ENCODE measurements around the gene WDR93.
"Not testable (repeated sequence)": the region's sequence is repeated elsewhere in the genome, so short reads cannot be mapped to it uniquely, and the experiment has no call there.

The WDR93 gene

DNA sequence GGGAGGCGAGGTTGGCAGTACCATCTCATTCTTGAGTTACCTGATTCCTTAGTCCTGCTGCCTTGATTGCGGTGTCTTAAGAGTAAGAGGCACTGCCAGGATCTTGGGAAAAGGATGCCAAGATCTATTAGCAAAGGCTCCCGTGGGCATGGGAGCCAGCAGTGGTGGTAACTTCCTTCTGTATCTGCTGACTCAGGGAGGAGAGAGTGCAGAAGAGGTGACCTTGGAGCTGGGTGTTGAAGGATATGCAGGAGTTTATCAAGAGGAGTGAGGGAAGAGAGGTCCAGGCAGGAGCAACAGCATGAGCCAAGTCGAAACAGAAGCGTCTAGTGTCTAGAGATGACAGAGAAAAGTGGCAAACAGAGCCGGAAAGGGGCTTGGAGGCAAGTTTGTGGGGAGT, 90.0 kb downstream of the WDR93 start:
- Histone ChIP-seq H3K4me3 (ENCODE audit: low read depth in 1 of 2, low read length in 1 of 2) (no peak overlapping the region), H3K4me1 (ENCODE audit: control insufficient read depth in 1 of 2, insufficient read depth in 1 of 2, low read depth in 1 of 2, low read length in 1 of 2) (peaks cover 29 to 31% of the 10 kb centered on the region in 2 experiments), H3K36me3 (peaks cover 20% of the 10 kb centered on the region), H3K27ac (peak overlapping the region; percentile 62), H3K9me3 (no peaks in the 10 kb centered on the region), H3K27me3 (peaks cover 22% of the 10 kb centered on the region)
- TF ChIP-seq CTCF (IDR thresholded peaks at IDR 0.05): no peak

GRCh38 chr15:89781055-89781454, 90.4 kb downstream of the WDR93 start:
- H3K4me3 ChIP-seq (ENCODE audit: low read depth in 1 of 2, low read length in 1 of 2): no peak overlapping the region
- H3K27me3 ChIP-seq: peaks cover 18% of the 10 kb centered on the region
- peak overlapping the region; percentile 62 for H3K27ac ChIP-seq

DNA sequence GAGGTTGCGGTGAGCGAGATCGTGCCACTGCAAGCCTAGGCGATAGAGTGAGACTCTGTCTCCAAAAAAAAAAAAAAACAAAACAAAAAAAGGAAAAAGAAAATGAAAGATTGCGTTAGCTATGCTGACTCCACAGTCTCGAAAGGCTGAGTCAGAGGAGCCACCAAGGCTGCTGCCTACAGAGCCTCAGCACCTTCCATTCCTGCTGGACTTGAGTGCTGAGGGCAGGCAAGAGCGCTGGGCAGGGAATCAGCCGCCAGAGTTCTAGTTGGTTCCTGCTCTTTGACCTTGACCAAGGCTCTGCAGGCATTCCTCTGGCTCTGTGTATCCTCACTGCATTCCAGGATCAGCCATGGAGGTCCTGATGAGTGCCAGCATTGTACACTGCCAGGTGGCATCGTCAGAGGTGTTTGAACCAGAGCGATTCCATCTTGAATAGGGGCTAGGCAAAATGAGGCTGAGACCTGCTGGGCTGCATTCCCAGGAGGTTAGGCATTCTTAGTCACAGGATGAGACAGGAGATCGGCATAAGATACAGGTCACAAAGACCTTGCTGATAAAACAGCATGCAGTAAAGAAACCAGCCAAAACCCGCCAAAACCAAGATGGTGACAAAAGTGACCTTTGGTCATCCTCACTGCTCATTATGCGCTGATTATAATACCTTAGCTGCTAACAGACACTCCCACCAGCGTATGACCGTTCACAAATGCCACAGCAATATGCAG, 91.4 kb downstream of the WDR93 start:
- no peak overlapping the region for H3K27ac ChIP-seq

More at GRCh38 chr15:89781055-89781454, 90.4 kb downstream of the WDR93 start:
- TF ChIP-seq CTCF (IDR thresholded peaks at IDR 0.05): no peak
- Histone ChIP-seq H3K4me1 (ENCODE audit: control insufficient read depth in 1 of 2, insufficient read depth in 1 of 2, low read depth in 1 of 2, low read length in 1 of 2) (peaks cover 27% of the 10 kb centered on the region in 2 experiments), H3K9me3 (no peaks in the 10 kb centered on the region), H3K36me3 (peaks cover 25% of the 10 kb centered on the region)

GRCh38 chr15:89782619-89782950, 92.0 kb downstream of the WDR93 start:
- Histone ChIP-seq H3K4me1 (ENCODE audit: control insufficient read depth in 1 of 2, insufficient read depth in 1 of 2, low read depth in 1 of 2, low read length in 1 of 2) (peaks cover 14 to 17% of the 10 kb centered on the region in 2 experiments), H3K36me3 (peaks cover 40% of the 10 kb centered on the region)
- not testable (repeated sequence) for H3K9me3 ChIP-seq; H3K27ac ChIP-seq; H3K27me3 ChIP-seq; H3K4me3 ChIP-seq (ENCODE audit: low read depth in 1 of 2, low read length in 1 of 2)

More for the DNA sequence above, 91.4 kb downstream of the WDR93 start:
- Histone ChIP-seq H3K36me3 (peaks cover 35% of the 10 kb centered on the region), H3K27me3 (peaks cover 10% of the 10 kb centered on the region), H3K4me1 (ENCODE audit: control insufficient read depth in 1 of 2, insufficient read depth in 1 of 2, low read depth in 1 of 2, low read length in 1 of 2) (peaks cover 17 to 19% of the 10 kb centered on the region in 2 experiments), H3K9me3 (no peaks in the 10 kb centered on the region), H3K4me3 (ENCODE audit: low read depth in 1 of 2, low read length in 1 of 2) (no peak overlapping the region)
- no peak for TF ChIP-seq CTCF (IDR thresholded peaks at IDR 0.05)

DNA sequence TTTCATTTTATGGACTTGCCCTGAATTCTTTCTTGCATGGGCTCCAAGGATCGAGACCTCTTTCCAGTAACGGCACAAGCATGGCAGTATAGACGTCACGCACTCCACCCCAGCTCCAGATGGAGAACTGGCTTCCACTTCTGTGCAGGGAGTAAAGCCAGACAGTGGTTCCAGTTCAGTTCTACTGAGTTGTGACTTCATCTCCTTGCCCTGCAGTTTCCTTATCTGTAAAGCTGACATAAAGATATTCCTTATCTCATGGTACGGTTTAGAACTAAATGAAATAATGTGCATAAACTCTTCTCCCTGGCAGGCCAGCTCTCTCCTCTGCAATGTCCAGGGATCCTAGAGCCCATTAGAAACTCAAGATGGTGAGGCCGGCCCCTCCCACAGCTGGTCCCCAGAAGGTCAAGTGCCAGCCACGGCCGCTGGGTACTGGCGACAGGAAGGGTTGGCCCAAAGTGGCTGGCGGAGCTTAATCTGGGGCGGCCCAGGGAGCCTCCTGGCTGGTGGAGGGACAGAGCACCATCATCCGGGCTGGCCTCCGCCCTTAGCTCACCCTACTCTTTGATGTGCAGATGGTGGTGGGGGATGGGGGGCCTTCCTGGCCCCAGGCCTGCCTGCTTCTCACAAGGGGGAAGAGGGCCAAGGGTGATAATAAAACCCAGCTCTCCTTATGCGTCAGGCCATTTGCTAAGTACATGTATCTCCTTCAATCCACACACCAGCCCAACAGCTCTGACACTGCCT, 92.7 kb downstream of the WDR93 start:
- Histone ChIP-seq H3K27me3 (no peaks in the 10 kb centered on the region), H3K4me3 (ENCODE audit: low read depth in 1 of 2, low read length in 1 of 2) (no peak overlapping the region), H3K36me3 (peaks cover 47% of the 10 kb centered on the region), H3K9me3 (no peaks in the 10 kb centered on the region), H3K4me1 (ENCODE audit: control insufficient read depth in 1 of 2, insufficient read depth in 1 of 2, low read depth in 1 of 2, low read length in 1 of 2) (peaks cover 14 to 17% of the 10 kb centered on the region in 2 experiments), H3K27ac (peak overlapping the region; percentile 26)
- TF ChIP-seq CTCF (IDR thresholded peaks at IDR 0.05): no peak

Measured in neutrophil (primary cell).